HTR-8/SVneo (cell line): ENCODE results near the gene PALM.
A peak's percentile ranks its signal among the peaks of the same experiment; 100 is the strongest.

Experiments used
- DNase-seq: peaks from one replicate; pipeline ENCODE4 v3.0.0; 2011; ENCODE audit warnings: low spot score, mixed read lengths; ENCODE audit not compliant: insufficient read length
- FAIRE-seq: peaks from 2 replicates; lab custom pipeline; 2011; peaks lifted over from hg19 to GRCh38; lab: Jason Lieb, UNC

Gene PALM

DNA sequence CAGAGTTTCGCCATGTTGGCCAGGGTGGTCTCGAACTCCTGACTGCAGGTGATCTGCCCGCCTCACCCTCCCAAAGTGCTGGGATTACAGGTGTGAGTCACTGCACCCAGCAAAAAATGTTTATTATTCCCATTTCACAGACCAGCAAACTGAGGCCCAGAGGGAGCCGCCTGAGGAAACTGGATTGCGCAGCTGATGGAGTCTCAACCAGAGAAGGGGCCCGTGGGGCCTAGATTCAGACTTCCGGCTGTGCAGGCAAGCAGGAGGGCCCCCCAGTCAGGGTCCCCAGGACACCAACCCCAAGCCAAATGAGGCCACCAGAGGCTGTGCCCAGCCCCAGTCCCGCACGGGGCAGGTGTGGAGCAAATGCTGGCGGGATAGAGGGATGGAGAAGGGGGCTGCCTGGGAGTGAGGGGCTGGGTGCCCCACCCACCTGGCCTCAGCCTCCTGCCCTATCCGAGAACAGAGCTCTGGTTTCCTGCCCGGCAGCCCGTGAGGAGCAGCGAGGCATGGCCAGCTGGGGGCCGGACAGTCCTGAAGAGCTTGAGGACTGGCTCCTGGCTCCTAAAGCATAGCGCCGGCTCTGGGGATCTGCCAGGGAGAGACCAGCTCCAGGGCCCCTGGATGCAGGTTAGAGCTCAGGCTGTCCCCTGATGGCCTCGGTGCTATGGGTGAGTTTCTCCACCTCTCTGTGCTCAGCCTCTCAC lies 64.1 kb downstream of the PALM start:
- no peak for FAIRE-seq
- no peak for DNase-seq

DNA sequence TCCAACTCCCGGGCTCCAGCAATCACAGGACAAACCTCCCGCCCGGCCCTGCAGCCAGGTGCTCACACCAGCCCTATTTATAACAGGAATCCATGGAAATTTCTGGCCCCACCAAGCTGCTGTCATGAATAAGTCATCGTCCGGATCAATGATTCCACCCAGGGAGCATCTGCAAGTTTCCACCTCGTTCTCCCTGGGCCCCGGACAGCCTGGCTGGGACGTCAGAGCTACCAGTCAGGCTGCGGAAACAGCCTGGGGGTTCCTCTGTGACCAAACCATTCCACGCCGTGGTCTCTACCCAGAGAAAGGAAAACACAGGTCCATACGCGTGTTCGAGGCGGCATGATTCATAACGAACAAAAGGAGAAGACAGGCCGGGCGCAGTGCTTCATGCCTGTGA lies 67.8 kb downstream of the PALM start:
- DNase-seq: no peak
- FAIRE-seq: no peak

DNA sequence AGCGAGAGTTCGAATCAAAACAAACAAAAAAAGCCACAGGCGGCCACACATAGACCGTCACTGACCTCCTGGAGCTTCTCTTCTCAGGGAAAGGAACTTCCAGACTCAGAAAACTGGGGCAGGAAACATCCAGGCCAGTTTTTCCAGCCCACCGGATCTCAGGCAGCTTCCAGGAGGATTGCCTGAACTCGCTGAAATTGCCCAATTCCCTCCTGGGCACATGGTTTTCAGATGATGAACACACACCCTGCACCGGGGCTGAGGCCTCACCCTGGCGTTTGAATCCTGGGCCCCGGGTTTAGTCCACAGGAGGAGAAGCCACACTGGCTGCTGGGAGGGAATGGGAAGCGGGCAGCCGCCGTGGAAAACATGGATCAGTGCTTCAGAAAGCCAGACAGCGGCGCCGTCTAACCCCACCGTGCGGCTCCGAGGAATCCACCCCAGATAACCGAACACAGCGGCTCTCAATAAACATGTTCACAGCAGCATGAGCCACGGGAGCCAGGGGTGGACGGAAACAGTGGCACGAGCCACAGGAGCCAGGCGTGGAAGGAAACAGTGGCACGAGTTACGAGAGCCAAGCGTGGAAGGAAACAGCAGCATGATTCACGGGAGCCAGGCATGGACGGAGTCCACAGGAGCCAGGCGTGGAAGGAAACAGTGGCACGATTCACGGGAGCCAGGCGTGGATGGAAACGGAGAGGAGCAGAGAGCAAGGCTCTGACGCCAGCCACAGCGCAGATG lies 70.3 kb downstream of the PALM start:
- DNase-seq: peak; percentile 76
- FAIRE-seq: no peak

DNA sequence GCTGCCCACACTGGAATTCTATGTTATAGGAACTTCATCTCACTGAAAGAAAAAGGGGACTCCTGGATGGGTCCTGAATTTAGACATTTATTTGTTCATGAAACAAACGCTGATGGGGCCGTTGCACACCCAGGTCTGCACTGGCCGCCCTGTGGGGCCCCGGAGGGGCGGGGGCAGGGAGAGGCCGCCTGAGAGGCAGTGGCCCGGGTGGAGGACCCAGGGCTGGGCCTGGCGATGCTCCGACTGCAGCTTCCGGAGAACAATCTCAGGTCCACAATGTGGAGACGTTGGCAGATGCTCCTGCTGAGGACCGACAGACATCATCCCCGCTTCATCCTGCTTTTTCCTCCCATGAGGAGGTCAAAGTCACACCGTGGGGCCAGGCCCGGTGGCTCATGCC lies 72.2 kb downstream of the PALM start:
- FAIRE-seq: no peak
- no peak for DNase-seq

DNA sequence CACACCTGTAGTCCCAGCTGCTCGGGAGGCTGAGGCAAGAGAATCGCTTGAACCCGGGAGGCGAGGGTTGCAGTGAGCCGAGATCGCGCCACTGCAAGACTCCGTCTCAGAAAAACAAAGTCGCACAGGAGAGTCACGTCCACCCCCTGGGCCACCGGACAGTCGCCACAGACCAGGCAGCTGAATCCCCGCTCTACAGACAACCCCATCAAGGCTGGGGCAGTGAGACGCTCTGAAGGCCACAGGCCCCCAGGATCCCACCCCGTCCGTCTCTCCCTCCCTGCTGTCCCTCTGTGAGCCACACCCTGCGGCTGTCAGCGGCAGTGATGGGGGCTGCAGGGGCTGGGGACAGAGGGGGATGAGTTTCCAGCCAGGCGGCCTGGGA lies 73.1 kb downstream of the PALM start:
- DNase-seq: no peak
- FAIRE-seq: no peak

DNA sequence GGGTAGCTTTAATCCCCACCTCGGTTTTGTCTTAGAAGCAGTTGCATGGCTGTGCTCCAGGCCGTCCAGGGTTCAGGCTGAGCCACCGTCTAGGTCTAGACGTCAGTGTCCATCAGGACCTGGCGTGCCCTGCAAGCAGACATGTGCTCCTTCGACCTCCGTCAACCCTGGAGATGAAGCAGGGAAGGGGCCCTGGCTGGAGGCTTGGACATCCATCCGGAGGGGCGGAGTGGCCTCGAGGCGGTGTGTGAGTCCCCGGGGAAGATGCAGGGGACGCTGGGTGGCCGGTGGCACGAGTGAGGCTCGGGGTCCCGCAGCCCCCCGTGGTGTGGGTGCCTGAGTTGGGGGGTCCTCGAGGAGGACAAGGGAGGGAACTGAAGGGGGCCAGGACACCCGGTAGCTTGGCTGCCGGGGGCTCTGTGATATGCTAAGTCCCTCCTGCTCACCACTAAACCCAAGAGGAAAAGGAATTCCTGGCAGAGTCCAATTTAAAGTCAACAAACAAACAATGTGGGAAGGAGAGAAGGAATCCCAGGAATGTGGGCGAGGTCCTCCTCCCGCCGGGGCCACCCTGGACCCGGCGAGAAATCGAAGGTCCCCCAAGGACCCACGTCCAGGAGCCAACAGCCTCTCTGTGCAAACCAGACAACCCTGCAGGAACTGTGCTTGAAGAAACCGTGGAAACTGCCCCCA lies 73.6 kb downstream of the PALM start:
- peak; percentile 33 for FAIRE-seq
- peak; percentile 75 for DNase-seq

DNA sequence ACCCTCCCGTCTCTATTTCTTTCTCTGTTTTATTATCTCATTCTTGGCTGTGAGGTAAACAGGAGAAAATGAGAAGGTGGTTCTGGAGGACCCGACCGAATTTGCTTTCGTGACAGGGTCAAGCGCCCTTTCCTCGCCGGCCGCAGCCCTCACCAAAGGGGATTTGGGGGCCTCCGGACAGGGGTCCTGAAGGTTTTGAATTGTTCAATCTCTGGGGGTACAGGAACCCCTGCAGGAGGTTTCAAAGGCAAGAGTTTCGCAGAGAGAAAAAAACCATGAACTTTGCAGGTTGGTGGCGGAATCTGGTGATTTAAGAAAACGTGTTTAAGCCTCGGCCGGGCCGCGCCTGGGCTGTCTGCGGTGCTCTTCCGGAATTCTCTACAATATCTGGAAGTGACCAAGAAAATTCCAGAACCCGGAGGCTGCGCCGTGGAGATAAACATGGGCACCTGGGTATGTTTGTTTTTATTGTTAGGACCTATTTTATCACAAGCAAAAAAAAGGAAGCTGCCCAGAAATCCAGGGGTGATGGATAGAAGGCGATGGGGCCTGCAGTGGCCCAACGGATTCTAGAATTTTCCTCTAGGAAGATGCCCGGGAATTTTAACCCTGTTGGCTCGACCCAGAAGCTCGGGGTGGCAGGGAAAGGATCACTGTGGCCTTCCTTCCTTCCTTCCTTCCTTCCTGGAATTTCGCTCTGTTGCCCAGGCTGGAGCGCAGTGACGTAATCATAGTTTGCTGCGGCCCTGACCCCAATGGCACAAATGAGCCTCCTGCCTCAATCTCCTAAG lies 74.3 kb downstream of the PALM start:
- DNase-seq: no peak

DNA sequence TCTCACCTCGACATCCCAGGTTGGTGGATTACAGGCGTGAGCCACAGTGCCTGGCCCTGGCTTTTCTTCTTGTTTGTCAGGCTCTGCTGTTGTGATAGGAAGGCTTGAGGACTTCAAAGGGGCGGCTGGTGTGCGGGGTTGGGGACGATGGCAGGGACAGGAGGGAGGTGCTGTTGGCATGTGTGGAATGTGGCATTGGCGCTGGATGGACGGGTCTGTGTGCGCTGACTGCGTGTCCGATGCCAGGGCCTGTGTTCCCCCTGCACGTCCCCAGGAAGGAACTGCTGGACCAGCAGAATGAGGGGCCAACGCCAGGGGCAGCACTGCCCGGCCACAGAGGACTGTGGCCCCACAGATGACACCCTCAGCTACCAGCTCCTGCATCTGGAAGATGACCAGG lies 75.8 kb downstream of the PALM start:
- no peak for DNase-seq
- no peak for FAIRE-seq

More for the DNA sequence above, 74.3 kb downstream of the PALM start:
- no peak for FAIRE-seq

DNA sequence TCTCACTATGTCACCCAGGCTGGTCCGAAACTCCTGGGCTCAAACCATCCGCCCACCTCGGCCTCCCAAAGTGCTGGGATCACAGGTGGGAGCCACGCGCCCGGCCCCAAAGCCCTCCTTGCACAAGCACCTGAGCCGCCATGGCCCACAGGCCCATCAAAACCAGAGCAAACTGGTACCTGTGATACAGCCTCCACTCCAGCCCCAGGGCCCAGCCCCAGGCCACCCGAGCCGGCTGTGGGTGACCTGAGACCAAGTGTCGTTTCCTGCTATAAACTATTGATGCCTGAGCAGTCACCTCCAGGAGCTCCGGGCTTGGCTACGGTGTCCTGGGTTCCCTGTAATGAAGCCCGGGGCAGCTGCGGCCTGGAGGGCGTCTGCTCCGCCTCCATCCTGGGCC lies 78.8 kb downstream of the PALM start:
- no peak for FAIRE-seq
- DNase-seq: no peak

DNA sequence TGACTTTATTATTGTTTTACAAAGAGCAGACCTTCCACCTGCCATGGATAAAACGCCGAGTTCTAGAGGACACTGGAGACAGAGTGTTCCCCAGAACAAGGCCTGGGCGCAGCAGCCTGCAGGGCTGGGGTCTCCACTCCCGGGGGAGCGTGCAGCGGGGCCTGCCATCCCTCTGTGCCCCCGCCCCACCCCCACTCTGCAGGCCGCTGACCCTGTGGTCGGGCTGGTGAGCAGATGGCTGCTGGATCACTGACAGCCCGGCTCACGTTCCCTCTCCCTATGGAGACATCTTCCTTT lies 79.9 kb downstream of the PALM start:
- FAIRE-seq: no peak
- no peak for DNase-seq

DNA sequence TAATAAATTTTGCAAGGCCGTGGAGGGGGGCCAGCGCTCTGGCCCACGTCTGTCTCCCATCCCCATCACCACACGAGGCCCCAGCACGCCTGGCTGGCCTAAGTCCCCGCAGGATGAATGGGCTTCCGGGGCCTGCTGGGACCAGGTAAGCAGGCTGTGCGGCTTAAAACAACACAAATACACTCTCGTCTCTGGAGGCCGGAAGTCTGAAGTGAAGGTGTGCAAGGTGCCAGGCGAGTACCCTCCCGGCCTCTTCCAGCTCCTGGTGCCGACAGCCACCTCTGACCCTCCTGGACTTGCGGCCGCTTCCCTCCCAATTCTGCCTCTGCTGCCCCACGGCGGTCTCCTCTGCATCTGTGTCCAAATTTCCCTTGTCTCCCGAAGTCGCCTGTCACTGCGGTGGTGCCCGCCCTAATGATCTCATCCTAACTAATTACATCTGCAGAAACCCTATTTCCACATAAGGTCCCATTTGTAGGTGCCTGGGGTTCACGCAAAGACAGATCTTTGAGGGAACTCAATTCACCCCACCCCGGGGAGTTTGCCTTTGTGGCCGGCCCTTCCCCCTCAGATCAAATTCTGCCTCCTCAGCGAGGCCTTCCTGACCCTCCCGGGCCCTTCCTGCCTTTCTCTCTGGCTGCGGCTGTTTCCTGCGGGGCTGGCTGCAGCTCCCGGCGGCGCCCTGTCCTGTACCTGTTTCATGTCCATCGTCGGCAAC lies 80.4 kb downstream of the PALM start:
- no peak for DNase-seq
- no peak for FAIRE-seq

DNA sequence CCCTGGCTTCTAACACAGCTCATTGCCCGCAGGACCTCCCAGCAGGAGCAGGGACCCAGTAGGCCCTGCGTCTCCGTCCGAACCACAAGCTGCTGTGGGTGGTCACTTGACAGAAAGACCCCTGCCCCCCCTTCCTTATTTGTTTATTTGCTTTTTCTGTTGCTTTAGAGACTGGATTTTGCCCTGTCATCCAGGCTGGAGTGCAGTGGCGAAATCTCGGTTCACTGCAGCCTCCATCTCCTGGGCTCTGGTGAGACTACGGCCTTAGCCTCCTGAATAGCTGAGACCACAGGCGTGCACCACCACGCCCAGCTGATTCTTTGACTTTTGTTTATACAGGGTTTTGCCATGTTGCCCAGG lies 80.9 kb downstream of the PALM start:
- FAIRE-seq: no peak
- DNase-seq: no peak

DNA sequence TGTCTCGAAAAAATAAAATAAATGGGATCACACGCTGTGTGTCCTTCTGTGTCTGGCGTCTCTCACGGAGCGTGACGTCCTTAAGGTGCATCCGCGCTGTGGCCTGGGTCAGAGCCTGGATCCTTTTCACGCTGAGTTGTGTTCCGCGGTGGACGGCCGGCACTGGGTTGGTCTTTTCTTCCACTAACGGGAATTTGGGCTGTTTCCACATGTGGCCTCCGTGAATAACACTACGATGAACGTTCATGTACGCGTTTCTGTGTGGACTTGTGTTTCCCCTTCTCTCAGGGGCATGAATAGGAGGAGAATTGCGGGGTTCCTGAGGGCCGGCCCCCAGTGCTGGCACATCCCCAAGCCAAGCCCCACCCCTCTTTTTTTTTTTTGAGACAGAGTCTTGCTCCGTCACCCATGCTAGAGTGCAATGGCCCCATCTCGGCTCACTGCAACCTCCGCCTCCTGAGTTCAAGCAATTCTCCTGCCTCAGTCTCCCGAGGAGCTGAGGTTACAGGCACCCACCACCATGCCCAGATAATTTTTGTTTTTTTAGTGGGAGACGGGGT lies 82.4 kb downstream of the PALM start:
- no peak for FAIRE-seq
- DNase-seq: no peak

DNA sequence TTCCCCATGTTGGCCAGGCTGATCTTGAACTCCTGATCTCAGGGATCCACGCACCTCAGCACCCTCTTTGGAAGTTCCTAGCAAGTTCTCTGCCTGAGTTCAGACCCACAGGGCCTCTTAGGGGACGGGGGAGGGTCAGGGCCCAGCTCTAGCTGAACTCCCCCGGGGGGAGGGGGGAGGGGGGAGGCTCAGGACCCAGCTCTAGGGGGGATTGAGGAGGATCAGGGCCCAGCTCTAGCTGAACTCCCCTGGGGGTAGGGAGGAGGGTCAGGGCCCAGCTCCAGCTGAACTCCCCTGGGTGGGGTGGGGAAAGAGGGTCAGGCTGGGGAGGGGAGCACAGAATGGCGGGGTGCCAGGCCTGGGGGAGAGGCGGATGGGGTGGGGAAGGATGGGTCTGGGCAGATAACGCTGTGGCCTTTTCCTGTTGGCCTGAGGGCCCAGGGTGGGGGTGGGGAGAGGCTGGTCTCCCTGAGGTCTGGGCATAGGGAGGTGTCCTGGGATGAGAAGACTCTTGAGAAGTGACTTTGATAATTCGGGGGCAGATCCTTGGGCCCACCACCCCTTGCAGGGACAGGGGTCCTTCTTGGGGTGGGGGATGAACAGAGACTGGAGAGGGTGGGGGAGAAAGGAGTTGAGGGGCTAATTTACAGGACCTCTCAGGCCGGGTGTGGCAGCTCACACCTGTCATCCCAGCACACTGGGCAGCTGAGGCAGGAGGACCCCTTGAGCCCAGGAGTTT lies 83.0 kb downstream of the PALM start:
- no peak for DNase-seq
- FAIRE-seq: no peak

DNA sequence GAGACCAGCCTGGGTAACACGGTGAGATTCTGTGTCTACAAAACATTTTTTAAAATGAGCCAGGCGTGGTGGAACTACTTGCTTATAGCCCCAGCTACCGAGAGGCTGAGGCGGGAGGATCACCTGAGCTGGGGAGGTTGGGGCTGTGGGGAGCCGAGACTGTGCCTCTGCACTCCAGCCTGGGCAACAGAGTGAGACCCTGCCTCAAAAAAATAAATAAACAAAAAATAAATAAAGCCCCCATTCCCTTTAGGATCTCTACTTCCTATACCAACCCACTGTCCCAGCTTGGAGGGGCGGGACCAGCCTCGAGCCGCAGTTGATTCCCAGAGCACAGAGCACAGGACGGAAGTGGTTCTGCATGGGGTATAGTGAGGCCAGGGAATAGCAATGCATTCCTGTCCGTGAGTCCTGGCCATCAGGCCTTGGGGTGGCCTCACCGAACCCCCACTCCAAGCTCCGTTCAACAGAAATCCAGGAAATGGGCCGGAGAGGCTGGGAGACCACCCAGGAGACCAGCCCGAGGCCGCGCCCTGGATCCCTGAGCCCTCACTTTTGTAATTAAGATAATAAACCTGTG lies 83.7 kb downstream of the PALM start:
- FAIRE-seq (no peak), DNase-seq (no peak)

DNA sequence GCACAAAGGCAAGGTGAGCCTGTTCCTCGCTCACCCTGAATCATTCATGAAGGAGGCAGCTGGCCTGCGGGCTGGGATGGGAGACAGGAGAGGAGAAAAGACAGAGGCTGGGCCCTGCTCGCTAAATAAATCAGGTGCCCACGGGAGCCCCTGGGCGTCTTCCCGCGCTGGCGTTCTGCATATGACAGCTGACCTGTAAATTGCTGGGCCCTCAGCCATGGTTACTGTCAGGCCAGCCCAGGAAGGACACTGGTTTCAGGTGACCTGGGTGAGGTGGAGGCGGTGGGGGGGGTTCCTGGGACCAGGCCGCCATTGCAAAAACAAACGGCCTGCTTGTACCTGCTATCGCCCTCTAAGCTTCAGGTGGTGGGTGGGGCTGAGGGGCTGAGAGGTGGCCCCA lies 85.1 kb downstream of the PALM start:
- FAIRE-seq (no peak), DNase-seq (no peak)

DNA sequence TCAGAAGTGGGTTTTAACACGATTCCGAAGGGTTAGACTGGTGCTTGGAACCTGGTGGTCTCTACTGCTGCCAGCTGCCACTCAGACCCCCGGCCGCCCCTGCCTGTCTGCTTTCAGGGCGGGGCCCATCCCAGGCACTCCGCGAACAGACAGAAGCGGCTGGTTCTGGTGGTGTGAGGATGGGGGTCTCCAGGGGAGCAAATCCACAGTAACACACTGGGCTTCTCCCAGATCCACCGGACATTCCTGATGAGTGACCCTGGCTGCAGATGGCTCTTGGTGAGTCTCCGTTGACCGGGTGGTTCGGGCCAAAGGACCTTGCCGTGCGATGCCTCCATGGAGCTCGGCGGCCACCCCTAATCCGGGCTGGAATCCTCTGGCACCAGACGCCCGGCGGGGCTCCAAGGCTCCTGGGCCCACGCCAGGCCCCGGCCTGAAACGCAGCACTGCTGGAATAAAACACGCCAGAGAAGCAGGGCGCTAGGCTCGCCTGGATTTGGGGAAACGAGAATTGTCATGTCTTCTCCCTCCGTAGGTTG lies 86.4 kb downstream of the PALM start:
- DNase-seq (no peak), FAIRE-seq (no peak)

DNA sequence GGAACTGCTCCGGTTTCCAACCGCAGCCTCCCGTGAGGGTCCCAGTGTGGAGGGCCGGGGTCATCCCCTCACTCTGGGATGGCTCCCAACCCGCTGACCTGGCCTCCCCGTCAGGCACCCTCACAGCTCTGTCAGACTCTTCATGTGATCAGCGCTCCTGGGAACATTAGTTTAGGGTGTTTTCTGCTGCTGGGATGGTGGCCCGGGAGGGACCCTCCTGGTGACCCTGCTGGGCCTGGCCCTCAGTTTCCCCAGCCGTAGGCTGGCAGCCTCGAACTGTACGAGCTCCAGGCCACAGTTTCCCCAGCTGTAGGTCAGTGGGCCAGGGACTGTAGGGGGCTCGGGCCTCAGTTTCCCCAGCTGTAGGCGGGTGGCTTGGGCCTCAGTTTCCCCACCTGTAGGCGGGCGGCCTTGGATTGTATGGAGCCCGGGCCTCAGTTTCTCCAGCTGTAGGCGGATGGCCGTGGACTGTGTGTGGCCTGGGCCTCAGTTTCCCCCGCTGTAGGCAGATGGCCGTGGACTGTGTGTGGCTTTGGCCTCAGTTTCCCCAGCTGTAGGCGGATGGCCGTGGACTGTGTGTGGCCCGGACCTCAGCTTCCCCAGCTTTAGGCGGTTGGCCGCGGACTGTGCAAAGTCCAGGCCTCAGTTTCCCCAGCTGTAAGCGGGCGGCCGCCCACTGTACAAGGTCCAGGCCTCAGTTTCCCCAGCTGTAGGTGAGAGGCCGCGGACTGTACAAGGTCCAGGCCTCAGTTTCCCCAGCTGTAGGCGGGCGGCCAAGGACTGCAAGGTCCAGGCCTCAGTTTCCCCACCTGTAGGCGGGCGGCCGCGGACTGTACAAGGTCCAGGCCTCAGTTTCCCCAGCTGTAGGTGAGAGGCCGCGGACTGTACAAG lies 87.2 kb downstream of the PALM start:
- FAIRE-seq: no peak

More for the DNA sequence above, 87.2 kb downstream of the PALM start:
- no peak for DNase-seq
